Epithelial cell of esophagus (primary cell): Measurements from ENCODE around the gene HTR4.

ENCODE experiments used
- DNase-seq: peaks from one replicate; pipeline ENCODE4 v3.0.0; 2010; ENCODE audit warnings: low read depth
- H3K4me3 ChIP-seq: 2 replicates; pipeline ENCODE4 v1.5.1; 2011; ENCODE audit warnings: mild to moderate bottlenecking, low read length, control low read depth
- TF ChIP-seq, protein P1 (sequence below): IDR thresholded peaks from 2 replicates; pipeline ENCODE4 v1.5.1; 2011; ENCODE audit warnings: low read depth, mild to moderate bottlenecking, low read length, control low read depth, inconsistent platforms; ENCODE audit not compliant: insufficient read depth; ENCODE audit errors: missing control alignments

Gene HTR4

DNA sequence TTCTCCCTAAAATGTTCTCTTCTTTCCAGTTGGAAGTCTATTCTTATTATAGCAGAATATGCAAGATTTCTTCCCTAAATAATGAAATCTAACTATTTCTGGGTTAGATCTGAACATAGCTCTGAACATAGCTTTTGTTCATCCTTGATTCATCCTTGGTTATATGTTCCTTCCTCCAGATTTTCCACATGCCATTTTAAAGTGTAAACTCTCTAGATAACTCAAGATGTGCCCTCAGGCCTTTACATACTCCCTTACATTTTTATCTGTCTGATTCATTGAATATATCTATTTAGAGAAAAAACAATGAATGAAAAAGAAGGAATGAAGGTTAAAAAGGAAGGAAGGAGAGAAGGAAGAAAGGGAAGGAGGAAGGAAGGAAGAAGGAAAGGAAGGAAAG lies 169.7 kb downstream of the HTR4 start:
- peak; percentile 26 for DNase-seq
- TF ChIP-seq, protein P1, sequence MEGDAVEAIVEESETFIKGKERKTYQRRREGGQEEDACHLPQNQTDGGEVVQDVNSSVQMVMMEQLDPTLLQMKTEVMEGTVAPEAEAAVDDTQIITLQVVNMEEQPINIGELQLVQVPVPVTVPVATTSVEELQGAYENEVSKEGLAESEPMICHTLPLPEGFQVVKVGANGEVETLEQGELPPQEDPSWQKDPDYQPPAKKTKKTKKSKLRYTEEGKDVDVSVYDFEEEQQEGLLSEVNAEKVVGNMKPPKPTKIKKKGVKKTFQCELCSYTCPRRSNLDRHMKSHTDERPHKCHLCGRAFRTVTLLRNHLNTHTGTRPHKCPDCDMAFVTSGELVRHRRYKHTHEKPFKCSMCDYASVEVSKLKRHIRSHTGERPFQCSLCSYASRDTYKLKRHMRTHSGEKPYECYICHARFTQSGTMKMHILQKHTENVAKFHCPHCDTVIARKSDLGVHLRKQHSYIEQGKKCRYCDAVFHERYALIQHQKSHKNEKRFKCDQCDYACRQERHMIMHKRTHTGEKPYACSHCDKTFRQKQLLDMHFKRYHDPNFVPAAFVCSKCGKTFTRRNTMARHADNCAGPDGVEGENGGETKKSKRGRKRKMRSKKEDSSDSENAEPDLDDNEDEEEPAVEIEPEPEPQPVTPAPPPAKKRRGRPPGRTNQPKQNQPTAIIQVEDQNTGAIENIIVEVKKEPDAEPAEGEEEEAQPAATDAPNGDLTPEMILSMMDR = no peak

DNA sequence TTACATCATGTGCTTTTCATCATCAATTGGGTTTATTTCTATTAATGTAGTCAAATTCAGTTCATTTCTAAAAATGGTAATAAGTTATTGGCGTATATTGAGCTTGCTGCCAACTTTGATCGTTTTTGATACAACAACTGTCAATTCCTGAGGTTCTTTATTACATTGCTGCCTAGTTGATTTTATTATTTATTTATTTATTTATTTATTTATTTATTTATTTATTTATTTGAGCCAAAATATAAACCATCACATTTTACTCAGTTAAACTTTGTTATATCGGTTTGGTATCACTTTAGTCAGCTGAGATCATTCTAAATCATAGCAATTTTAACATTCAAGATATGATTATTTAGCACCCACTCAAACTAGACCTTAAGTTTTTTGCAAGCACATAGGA lies 170.6 kb downstream of the HTR4 start:
- no peak overlapping the region for H3K4me3 ChIP-seq
- DNase-seq = no peak
- TF ChIP-seq, protein P1 = no peak

More for the DNA sequence above, 169.7 kb downstream of the HTR4 start:
- H3K4me3 ChIP-seq = no peak overlapping the region

DNA sequence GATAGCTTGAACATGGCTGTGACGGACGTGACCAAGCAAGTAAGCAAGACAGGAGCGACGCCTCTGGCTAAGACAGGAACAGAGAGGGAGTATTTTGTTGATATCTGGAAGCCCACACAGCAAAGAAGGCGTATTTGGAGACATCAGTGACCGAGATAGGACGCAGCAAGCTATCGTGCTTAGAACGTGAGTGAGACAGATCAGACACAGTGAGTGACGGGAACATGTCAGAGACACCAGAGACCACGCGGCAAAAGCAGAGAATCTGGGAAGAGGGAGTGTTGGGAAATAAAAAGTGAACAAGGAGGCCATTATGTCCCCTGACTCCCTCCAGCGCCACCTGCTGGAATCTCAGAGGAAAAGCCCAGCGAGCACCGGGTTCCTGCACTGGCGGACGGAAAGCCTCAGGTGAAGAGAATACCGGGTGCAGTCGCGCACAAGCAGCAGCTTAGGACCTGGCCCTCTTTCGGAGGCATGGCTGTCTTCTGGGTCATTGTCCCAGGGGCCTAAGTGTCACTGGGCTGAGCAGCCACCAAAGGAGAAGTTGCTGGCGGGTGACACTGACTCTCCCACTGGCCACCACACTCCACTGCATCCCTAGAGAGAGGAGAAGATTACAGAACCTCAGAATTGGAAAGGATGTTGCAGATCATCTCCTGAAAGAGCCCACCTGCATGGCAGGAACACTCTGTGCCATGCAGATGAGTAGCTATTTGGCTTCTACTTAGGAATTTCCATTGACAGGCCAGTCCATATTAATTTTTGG lies 171.4 kb downstream of the HTR4 start:
- H3K4me3 ChIP-seq = no peak overlapping the region
- DNase-seq = peak; percentile 51
- TF ChIP-seq, protein P1 = peak; percentile 76

DNA sequence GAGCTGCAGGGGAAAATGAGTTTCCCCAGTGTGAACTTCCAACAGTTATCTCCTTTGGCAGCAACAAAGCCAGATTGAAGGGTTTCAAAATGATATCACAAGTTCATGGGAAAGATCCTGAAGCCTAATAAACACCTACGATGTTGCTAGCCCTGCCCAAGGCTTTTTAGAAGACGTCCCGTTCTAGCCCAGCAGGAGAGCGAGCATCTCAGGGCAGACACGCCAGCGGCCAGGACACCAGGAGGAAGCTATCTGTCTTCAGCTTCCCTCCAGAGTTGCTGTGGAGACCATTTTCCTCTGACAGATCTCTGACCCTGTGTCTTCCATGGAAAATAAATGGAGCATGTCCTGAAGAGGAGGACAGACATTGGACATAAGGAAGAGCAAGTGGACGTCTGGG lies 172.1 kb downstream of the HTR4 start:
- no peak for DNase-seq
- H3K4me3 ChIP-seq = no peak overlapping the region

DNA sequence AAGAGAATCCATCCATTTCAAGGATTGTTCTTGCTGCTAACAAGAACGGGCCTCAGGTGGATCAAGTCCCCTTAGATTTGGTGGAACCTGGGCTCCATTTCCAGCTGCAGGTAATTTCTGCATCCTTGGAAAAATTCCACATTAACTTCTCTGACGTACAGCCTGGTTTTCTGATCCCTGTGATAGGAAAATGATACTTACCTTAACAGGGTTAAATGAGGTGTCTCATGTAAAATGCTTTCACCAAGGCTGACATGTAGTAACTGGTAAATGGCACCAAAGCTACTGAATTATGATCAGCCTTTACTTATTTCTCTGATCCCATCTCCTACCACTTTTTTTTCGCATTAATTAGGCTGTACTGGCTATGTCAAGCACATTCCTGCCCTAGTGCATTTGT lies 176.9 kb downstream of the HTR4 start:
- TF ChIP-seq, protein P1 = no peak

More for the DNA sequence above, 172.1 kb downstream of the HTR4 start:
- TF ChIP-seq, protein P1 = no peak

DNA sequence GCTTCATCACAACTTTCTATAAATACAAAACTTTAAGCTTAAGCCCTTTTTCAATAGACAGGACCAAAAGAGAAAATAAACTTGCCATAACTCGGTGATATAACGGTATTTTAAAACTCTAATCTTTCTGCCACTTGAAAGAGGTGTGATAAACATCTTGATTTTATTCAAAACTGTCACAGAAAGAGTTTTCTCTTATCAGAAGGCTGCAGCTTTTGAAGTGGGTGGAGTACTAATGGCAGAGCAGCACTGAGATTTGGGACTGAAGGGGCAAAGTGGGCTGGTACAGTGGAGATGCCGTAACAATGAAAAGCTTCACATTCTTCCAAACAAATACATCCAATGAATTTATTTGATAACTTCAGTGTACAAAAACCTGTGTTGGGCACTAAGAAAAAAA lies 178.0 kb downstream of the HTR4 start:
- no peak for DNase-seq
- TF ChIP-seq, protein P1 = no peak
- no peak overlapping the region for H3K4me3 ChIP-seq

More for the DNA sequence above, 176.9 kb downstream of the HTR4 start:
- DNase-seq = no peak
- no peak overlapping the region for H3K4me3 ChIP-seq

DNA sequence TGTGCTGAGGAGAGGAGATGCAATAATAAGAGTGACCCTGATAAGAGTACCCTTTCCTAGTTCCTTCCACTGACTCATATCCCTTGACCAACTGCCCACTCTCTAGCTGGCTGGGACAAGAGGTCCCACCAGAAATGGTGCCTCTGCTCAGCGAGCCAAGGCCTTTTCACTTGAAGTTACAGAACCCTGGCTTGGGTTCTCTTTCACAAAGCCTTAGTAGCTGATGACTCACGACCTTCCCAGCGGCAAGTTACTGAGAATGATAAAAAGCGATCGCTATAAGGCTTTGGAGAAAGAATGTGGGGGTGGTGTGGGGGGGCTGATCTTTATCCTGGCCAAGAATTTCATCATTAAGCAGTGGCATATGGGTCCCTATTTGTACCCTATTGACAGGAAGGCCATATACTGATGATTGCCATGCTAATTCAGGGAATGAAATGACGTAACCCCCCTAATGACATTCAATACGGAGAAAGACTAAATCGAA lies 180.3 kb downstream of the HTR4 start:
- H3K4me3 ChIP-seq = no peak overlapping the region
- DNase-seq = no peak
- TF ChIP-seq, protein P1 = no peak
